WTC11 (cell line): ENCODE data around the gene CYP21A2. TPM values are rescaled to one million over a fixed set of nuclear protein-coding genes. Genes with fewer than 3 reads are reported as not detected.
A peak's percentile ranks its signal among the peaks of the same experiment; 100 is the strongest.

Source experiments
- ATF1 ChIP-seq: sonication (generic); formaldehyde crosslinking; IDR thresholded peaks from 2 replicates; pipeline ENCODE4 v1.8.1; 2023; ENCODE audit warnings: mild to moderate bottlenecking, moderate library complexity, missing genetic modification reagents
- CBFB ChIP-seq: sonication (generic); formaldehyde crosslinking; IDR thresholded peaks from 2 replicates; pipeline ENCODE4 v1.8.1; 2022; ENCODE audit warnings: mild to moderate bottlenecking, low read depth, missing genetic modification reagents
- ESRRA ChIP-seq: sonication (generic); formaldehyde crosslinking; IDR thresholded peaks from 2 replicates; pipeline ENCODE4 v1.8.1; 2022; ENCODE audit warnings: mild to moderate bottlenecking, missing genetic modification reagents, borderline replicate concordance
- ETV6 ChIP-seq: sonication (generic); formaldehyde crosslinking; IDR thresholded peaks from 2 replicates; pipeline ENCODE4 v1.8.1; 2022; ENCODE audit warnings: mild to moderate bottlenecking, missing genetic modification reagents
- FOXK1 ChIP-seq: sonication (generic); formaldehyde crosslinking; IDR thresholded peaks from 2 replicates; pipeline ENCODE4 v1.8.0; 2022; ENCODE audit warnings: mild to moderate bottlenecking, moderate library complexity, missing genetic modification reagents
- GABPB1 ChIP-seq: sonication (generic); formaldehyde crosslinking; IDR thresholded peaks from 2 replicates; pipeline ENCODE4 v1.8.1; 2023; ENCODE audit warnings: mild to moderate bottlenecking, missing genetic modification reagents
- HMGA2 ChIP-seq: fragments of 250-450 bp; sonication (Bioruptor Pico); IDR thresholded peaks from 2 replicates; pipeline ENCODE4 v1.4.0; 2021; ENCODE audit warnings: mild to moderate bottlenecking, moderate library complexity
- NR2C2 ChIP-seq: sonication (generic); formaldehyde crosslinking; IDR thresholded peaks from 2 replicates; pipeline ENCODE4 v1.8.0; 2022; ENCODE audit warnings: mild to moderate bottlenecking, missing genetic modification reagents
- NR3C1 ChIP-seq: sonication (generic); formaldehyde crosslinking; conservative IDR thresholded peaks from 2 replicates; pipeline ENCODE4 v1.8.1; 2023; ENCODE audit warnings: low read depth, mild to moderate bottlenecking, missing genetic modification reagents
- RELA ChIP-seq: sonication (generic); formaldehyde crosslinking; IDR thresholded peaks from 2 replicates; pipeline ENCODE4 v1.8.1; 2022; ENCODE audit warnings: missing genetic modification reagents, mild to moderate bottlenecking, borderline replicate concordance
- SMAD4 ChIP-seq: sonication (generic); formaldehyde crosslinking; IDR thresholded peaks from 2 replicates; pipeline ENCODE4 v1.8.0; 2022; ENCODE audit warnings: mild to moderate bottlenecking, missing genetic modification reagents
- SP1 ChIP-seq: sonication (generic); formaldehyde crosslinking; conservative IDR thresholded peaks from 2 replicates; pipeline ENCODE4 v1.8.1; 2022; ENCODE audit warnings: missing genetic modification reagents
- TCF7 ChIP-seq: sonication (generic); formaldehyde crosslinking; IDR thresholded peaks from 2 replicates; pipeline ENCODE4 v1.8.0; 2022; ENCODE audit warnings: mild to moderate bottlenecking, low read depth, missing genetic modification reagents, moderate library complexity
- ZNF138 ChIP-seq: sonication (generic); formaldehyde crosslinking; conservative IDR thresholded peaks from 2 replicates; pipeline ENCODE4 v1.8.1; 2022; ENCODE audit warnings: mild to moderate bottlenecking, moderate library complexity, missing genetic modification reagents
- ZNF317 ChIP-seq: sonication (generic); formaldehyde crosslinking; IDR thresholded peaks from 2 replicates; pipeline ENCODE4 v1.8.1; 2023; ENCODE audit warnings: low read depth, mild to moderate bottlenecking, moderate library complexity, missing genetic modification reagents, borderline replicate concordance
- ZNF423 ChIP-seq: fragments of 250-450 bp; sonication (Bioruptor Pico); IDR thresholded peaks from 2 replicates; pipeline ENCODE4 v2.1.2; 2022; ENCODE audit warnings: mild to moderate bottlenecking, moderate library complexity
- ZNF671 ChIP-seq: fragments of 250-450 bp; sonication (Bioruptor Pico); IDR thresholded peaks from 2 replicates; pipeline ENCODE4 v1.8.0; 2021; ENCODE audit warnings: mild to moderate bottlenecking
- total RNA-seq: library from RNA; stranded (reverse); gene quantifications from 3 replicates; pipeline ENCODE4 v1.2.3, GENCODE V29; 2021
- TF ChIP-seq, protein P1 (sequence below): sonication (generic); formaldehyde crosslinking; IDR thresholded peaks from 2 replicates; pipeline ENCODE4 v1.8.0; 2022; ENCODE audit warnings: missing genetic modification reagents
- TF ChIP-seq, protein P2 (sequence below): sonication (generic); formaldehyde crosslinking; IDR thresholded peaks from 2 replicates; pipeline ENCODE4 v1.8.0; 2023; ENCODE audit warnings: missing genetic modification reagents
- TF ChIP-seq, protein P3 (sequence below): sonication (generic); formaldehyde crosslinking; IDR thresholded peaks from 2 replicates; pipeline ENCODE4 v1.8.0; 2022; ENCODE audit warnings: mild to moderate bottlenecking, missing genetic modification reagents
- TF ChIP-seq, protein P4 (sequence below): fragments of 250-450 bp; sonication (Bioruptor Pico); IDR thresholded peaks from 2 replicates; pipeline ENCODE4 v1.9.0; 2021; ENCODE audit warnings: moderate library complexity, mild to moderate bottlenecking, inconsistent platforms, borderline replicate concordance
- TF ChIP-seq, protein P5 (sequence below): sonication (generic); formaldehyde crosslinking; conservative IDR thresholded peaks from 2 replicates; pipeline ENCODE4 v1.8.1; 2023; ENCODE audit warnings: mild to moderate bottlenecking, low read depth, missing genetic modification reagents, moderate library complexity
- TF ChIP-seq, protein P6 (sequence below): sonication (generic); formaldehyde crosslinking; IDR thresholded peaks from 2 replicates; pipeline ENCODE4 v1.8.0; 2022; ENCODE audit warnings: mild to moderate bottlenecking, missing genetic modification reagents
- TF ChIP-seq, protein P7 (sequence below): sonication (generic); formaldehyde crosslinking; IDR thresholded peaks from 2 replicates; pipeline ENCODE4 v1.8.0; 2022; ENCODE audit warnings: mild to moderate bottlenecking, missing genetic modification reagents
- TF ChIP-seq, protein P8 (sequence below): fragments of 250-450 bp; sonication (Bioruptor Pico); IDR thresholded peaks from 2 replicates; pipeline ENCODE4 v1.9.0; 2021; ENCODE audit warnings: mild to moderate bottlenecking
- TF ChIP-seq, protein P9 (sequence below): sonication (generic); formaldehyde crosslinking; IDR thresholded peaks from 2 replicates; pipeline ENCODE4 v1.8.1; 2022; ENCODE audit warnings: mild to moderate bottlenecking, moderate library complexity, missing genetic modification reagents

Gene CYP21A2
- total RNA-seq, 1 experiment from 2014 or later = 1.2 TPM

DNA sequence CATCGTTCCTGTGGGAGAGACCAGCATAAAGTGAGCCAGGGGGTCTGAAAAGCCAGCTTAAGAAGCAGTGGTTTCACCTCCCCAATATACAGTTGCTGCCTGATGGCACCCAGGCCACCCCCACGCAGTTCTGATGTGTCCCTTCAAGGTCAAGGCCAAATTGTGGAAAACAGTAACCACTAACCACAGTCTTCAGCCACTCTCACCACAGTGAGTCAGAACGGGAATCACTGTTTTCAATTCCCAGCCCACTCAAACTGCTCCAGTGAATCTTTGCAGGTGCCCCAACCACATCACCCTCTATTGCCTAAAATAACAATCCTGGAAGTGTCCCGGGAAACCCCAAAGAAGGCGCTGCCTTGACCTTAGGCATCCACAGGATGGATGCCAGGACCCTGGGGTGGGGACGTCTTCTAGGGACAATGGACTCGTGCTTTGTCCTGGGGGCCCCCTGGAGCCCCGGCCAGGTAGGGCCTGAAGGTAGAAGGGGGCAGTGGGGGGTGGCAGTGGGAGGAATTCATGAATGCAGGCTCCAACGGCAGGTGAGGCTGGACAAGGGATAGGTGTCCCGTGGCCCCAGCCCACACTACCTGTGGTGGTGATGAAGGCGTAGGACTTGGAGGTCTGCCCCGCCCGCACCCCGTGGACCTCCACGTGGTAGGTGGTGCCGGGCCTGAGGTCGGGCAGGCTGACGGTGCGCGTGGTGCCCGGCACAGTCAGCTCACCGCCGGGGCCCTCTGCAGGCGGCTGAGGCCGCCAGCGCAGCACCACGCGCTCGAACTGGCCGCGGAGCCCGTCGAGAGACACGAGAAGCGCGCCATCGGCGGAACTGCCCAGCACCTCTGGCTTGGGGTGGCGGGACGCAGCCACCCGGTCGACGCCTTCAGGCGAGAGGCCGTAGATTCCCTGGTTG is 48.7 kb downstream of the CYP21A2 start (continued):
- TF ChIP-seq, protein P1, sequence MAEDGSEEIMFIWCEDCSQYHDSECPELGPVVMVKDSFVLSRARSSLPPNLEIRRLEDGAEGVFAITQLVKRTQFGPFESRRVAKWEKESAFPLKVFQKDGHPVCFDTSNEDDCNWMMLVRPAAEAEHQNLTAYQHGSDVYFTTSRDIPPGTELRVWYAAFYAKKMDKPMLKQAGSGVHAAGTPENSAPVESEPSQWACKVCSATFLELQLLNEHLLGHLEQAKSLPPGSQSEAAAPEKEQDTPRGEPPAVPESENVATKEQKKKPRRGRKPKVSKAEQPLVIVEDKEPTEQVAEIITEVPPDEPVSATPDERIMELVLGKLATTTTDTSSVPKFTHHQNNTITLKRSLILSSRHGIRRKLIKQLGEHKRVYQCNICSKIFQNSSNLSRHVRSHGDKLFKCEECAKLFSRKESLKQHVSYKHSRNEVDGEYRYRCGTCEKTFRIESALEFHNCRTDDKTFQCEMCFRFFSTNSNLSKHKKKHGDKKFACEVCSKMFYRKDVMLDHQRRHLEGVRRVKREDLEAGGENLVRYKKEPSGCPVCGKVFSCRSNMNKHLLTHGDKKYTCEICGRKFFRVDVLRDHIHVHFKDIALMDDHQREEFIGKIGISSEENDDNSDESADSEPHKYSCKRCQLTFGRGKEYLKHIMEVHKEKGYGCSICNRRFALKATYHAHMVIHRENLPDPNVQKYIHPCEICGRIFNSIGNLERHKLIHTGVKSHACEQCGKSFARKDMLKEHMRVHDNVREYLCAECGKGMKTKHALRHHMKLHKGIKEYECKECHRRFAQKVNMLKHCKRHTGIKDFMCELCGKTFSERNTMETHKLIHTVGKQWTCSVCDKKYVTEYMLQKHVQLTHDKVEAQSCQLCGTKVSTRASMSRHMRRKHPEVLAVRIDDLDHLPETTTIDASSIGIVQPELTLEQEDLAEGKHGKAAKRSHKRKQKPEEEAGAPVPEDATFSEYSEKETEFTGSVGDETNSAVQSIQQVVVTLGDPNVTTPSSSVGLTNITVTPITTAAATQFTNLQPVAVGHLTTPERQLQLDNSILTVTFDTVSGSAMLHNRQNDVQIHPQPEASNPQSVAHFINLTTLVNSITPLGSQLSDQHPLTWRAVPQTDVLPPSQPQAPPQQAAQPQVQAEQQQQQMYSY (CRISPR knock-in tag) = no peak; the same call in 1 of the 2 replicates
- TF ChIP-seq RELA (CRISPR knock-in tag) (peak; percentile 79; the same call in 1 of the 2 replicates), ATF1 (CRISPR knock-in tag) (no peak), HMGA2 (no peak), ETV6 (CRISPR knock-in tag) (peak; percentile 64; the same call in 1 of the 2 replicates), SMAD4 (CRISPR knock-in tag) (no peak), TCF7 (CRISPR knock-in tag) (no peak), ZNF671 (CRISPR knock-in tag) (no peak), ZNF423 (CRISPR knock-in tag) (no peak), GABPB1 (CRISPR knock-in tag) (no peak), FOXK1 (peak; percentile 53), ZNF138 (CRISPR knock-in tag) (no peak), NR3C1 (CRISPR knock-in tag) (no peak), CBFB (no peak), ESRRA (CRISPR knock-in tag) (peak; percentile 88), ZNF317 (CRISPR knock-in tag) (0 out of 2 replicates have a peak, but pooled peaks have one; percentile 27), SP1 (CRISPR knock-in tag) (peak; percentile 11; the same call in 1 of the 2 replicates), NR2C2 (CRISPR knock-in tag) (0 out of 2 replicates have a peak, but pooled peaks have one; percentile 47)
- TF ChIP-seq, protein P2, sequence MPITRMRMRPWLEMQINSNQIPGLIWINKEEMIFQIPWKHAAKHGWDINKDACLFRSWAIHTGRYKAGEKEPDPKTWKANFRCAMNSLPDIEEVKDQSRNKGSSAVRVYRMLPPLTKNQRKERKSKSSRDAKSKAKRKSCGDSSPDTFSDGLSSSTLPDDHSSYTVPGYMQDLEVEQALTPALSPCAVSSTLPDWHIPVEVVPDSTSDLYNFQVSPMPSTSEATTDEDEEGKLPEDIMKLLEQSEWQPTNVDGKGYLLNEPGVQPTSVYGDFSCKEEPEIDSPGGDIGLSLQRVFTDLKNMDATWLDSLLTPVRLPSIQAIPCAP (CRISPR knock-in tag) = peak; percentile 78; the same call in 1 of the 2 replicates
- TF ChIP-seq, protein P3, sequence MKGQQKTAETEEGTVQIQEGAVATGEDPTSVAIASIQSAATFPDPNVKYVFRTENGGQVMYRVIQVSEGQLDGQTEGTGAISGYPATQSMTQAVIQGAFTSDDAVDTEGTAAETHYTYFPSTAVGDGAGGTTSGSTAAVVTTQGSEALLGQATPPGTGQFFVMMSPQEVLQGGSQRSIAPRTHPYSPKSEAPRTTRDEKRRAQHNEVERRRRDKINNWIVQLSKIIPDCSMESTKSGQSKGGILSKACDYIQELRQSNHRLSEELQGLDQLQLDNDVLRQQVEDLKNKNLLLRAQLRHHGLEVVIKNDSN (CRISPR knock-in tag) = peak; percentile 65; the same call in 1 of the 2 replicates
- TF ChIP-seq, protein P4, sequence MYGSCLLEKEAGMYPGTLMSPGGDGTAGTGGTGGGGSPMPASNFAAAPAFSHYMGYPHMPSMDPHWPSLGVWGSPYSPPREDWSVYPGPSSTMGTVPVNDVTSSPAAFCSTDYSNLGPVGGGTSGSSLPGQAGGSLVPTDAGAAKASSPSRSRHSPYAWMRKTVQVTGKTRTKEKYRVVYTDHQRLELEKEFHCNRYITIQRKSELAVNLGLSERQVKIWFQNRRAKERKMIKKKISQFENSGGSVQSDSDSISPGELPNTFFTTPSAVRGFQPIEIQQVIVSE (CRISPR knock-in tag) = no peak
- TF ChIP-seq, protein P5, sequence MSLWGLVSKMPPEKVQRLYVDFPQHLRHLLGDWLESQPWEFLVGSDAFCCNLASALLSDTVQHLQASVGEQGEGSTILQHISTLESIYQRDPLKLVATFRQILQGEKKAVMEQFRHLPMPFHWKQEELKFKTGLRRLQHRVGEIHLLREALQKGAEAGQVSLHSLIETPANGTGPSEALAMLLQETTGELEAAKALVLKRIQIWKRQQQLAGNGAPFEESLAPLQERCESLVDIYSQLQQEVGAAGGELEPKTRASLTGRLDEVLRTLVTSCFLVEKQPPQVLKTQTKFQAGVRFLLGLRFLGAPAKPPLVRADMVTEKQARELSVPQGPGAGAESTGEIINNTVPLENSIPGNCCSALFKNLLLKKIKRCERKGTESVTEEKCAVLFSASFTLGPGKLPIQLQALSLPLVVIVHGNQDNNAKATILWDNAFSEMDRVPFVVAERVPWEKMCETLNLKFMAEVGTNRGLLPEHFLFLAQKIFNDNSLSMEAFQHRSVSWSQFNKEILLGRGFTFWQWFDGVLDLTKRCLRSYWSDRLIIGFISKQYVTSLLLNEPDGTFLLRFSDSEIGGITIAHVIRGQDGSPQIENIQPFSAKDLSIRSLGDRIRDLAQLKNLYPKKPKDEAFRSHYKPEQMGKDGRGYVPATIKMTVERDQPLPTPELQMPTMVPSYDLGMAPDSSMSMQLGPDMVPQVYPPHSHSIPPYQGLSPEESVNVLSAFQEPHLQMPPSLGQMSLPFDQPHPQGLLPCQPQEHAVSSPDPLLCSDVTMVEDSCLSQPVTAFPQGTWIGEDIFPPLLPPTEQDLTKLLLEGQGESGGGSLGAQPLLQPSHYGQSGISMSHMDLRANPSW (CRISPR knock-in tag) = no peak
- TF ChIP-seq, protein P6, sequence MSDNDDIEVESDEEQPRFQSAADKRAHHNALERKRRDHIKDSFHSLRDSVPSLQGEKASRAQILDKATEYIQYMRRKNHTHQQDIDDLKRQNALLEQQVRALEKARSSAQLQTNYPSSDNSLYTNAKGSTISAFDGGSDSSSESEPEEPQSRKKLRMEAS = peak; percentile 97
- TF ChIP-seq, protein P7, sequence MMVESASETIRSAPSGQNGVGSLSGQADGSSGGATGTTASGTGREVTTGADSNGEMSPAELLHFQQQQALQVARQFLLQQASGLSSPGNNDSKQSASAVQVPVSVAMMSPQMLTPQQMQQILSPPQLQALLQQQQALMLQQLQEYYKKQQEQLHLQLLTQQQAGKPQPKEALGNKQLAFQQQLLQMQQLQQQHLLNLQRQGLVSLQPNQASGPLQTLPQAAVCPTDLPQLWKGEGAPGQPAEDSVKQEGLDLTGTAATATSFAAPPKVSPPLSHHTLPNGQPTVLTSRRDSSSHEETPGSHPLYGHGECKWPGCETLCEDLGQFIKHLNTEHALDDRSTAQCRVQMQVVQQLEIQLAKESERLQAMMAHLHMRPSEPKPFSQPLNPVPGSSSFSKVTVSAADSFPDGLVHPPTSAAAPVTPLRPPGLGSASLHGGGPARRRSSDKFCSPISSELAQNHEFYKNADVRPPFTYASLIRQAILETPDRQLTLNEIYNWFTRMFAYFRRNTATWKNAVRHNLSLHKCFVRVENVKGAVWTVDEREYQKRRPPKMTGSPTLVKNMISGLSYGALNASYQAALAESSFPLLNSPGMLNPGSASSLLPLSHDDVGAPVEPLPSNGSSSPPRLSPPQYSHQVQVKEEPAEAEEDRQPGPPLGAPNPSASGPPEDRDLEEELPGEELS (CRISPR knock-in tag) = peak; percentile 92
- TF ChIP-seq, protein P8, sequence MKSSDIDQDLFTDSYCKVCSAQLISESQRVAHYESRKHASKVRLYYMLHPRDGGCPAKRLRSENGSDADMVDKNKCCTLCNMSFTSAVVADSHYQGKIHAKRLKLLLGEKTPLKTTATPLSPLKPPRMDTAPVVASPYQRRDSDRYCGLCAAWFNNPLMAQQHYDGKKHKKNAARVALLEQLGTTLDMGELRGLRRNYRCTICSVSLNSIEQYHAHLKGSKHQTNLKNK (CRISPR knock-in tag) = no peak
- TF ChIP-seq, protein P9, sequence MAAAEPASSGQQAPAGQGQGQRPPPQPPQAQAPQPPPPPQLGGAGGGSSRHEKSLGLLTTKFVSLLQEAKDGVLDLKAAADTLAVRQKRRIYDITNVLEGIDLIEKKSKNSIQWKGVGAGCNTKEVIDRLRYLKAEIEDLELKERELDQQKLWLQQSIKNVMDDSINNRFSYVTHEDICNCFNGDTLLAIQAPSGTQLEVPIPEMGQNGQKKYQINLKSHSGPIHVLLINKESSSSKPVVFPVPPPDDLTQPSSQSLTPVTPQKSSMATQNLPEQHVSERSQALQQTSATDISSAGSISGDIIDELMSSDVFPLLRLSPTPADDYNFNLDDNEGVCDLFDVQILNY (CRISPR knock-in tag) = peak; percentile 39; the same call in 1 of the 2 replicates
